Measurements from ENCODE around the gene ATG16L1. TPM values are rescaled to one million over a fixed set of nuclear protein-coding genes. Genes with fewer than 3 reads are reported as not detected.

Gene ATG16L1
- total and polyA plus RNA-seq, 2 experiments from 2014 or later, result 15.3 to 37.9 TPM

- H3K4me3 ChIP-seq, result no peak overlapping the region
- no peaks in the 10 kb centered on the region for H3K36me3 Mint-ChIP-seq (ENCODE audit: low read depth)
- H3K4me1 ChIP-seq (ENCODE audit: insufficient read depth), result peaks cover 9% of the 10 kb centered on the region; the same call in 1 of the 2 replicates
- no peak for ATAC-seq
- no peaks in the 10 kb centered on the region for H3K4me1 Mint-ChIP-seq
- H4K20me1 ChIP-seq (replicated peaks; ENCODE audit: insufficient read depth), result no peaks in the 10 kb centered on the region
- H3K27ac Mint-ChIP-seq, result no peak overlapping the region
- TF ChIP-seq ETS1 (IDR thresholded peaks at IDR 0.05) (no peak), POLR2AphosphoS5 (IDR thresholded peaks at IDR 0.05; ENCODE audit: low read depth) (no peak), CTCF (conservative IDR thresholded peaks at IDR 0.05; ENCODE audit: low read depth in 2 of 2) (no peak), ZNF331 (CRISPR knock-in tag; IDR thresholded peaks at IDR 0.05; ENCODE audit: low read depth) (no peak), EZH2phosphoT487 (IDR thresholded peaks at IDR 0.05; ENCODE audit: unreplicated experiment) (no peak)
- no peaks in the 10 kb centered on the region for H3K27me3 ChIP-seq (ENCODE audit: insufficient read depth)
- H3K27me3 Mint-ChIP-seq (ENCODE audit: insufficient read depth, low read depth, poor library complexity), result no peaks in the 10 kb centered on the region
- no peak overlapping the region for H3K27ac ChIP-seq (ENCODE audit: low read depth)
- no peak for DNase-seq (ENCODE audit: low spot score)
- no peaks in the 10 kb centered on the region for H3K9me3 Mint-ChIP-seq
- H3K4me3 Mint-ChIP-seq, result no peak overlapping the region
- H2AFZ ChIP-seq, result no peak overlapping the region
- H3K36me3 ChIP-seq (ENCODE audit: insufficient read depth), result no peaks in the 10 kb centered on the region
- H3F3A ChIP-seq (replicated peaks; ENCODE audit: low read depth), result no peaks in the 10 kb centered on the region
- H3K9me2 ChIP-seq (ENCODE audit: insufficient read depth), result peaks cover 6% of the 10 kb centered on the region; the same call in 1 of the 2 replicates
- no peaks in the 10 kb centered on the region for H3K79me2 ChIP-seq (replicated peaks; ENCODE audit: insufficient read depth)
- no peak overlapping the region for H3K4me2 ChIP-seq
These were observed 33.5 kb upstream of the ATG16L1 start for GRCh38 chr2:233217892-233218377.

- no peaks in the 10 kb centered on the region for H3K27me3 ChIP-seq (ENCODE audit: insufficient read depth)
- no peak overlapping the region for H3K27ac ChIP-seq (ENCODE audit: low read depth)
- H3F3A ChIP-seq (replicated peaks; ENCODE audit: low read depth), result no peaks in the 10 kb centered on the region
- no peak overlapping the region for H2AFZ ChIP-seq
- Mint-ChIP-seq H3K4me1 (no peaks in the 10 kb centered on the region), H3K27me3 (ENCODE audit: insufficient read depth, low read depth, poor library complexity) (no peaks in the 10 kb centered on the region), H3K27ac (no peak overlapping the region), H3K4me3 (no peak overlapping the region), H3K9me3 (no peaks in the 10 kb centered on the region), H3K36me3 (ENCODE audit: low read depth) (no peaks in the 10 kb centered on the region)
- no peak overlapping the region for H3K4me2 ChIP-seq
- DNase-seq (ENCODE audit: low spot score) (no peak), ATAC-seq (no peak)
- H3K9me2 ChIP-seq (ENCODE audit: insufficient read depth), result peaks cover 6% of the 10 kb centered on the region; the same call in 1 of the 2 replicates
- no peaks in the 10 kb centered on the region for H3K79me2 ChIP-seq (replicated peaks; ENCODE audit: insufficient read depth)
- peaks cover 9% of the 10 kb centered on the region; the same call in 1 of the 2 replicates for H3K4me1 ChIP-seq (ENCODE audit: insufficient read depth)
- no peak overlapping the region for H3K4me3 ChIP-seq
- no peaks in the 10 kb centered on the region for H4K20me1 ChIP-seq (replicated peaks; ENCODE audit: insufficient read depth)
- no peaks in the 10 kb centered on the region for H3K36me3 ChIP-seq (ENCODE audit: insufficient read depth)
- TF ChIP-seq CTCF (conservative IDR thresholded peaks at IDR 0.05; ENCODE audit: low read depth in 2 of 2) (no peak), ETS1 (IDR thresholded peaks at IDR 0.05) (no peak), ZNF331 (CRISPR knock-in tag; IDR thresholded peaks at IDR 0.05; ENCODE audit: low read depth) (no peak), CREB1 (CRISPR knock-in tag; IDR thresholded peaks at IDR 0.05; ENCODE audit: low read depth) (no peak), REST (IDR thresholded peaks at IDR 0.05; ENCODE audit: unreplicated experiment) (no peak), STAT1 (IDR thresholded peaks at IDR 0.05; ENCODE audit: unreplicated experiment) (no peak), EZH2 (IDR thresholded peaks at IDR 0.05; ENCODE audit: low read depth, unreplicated experiment) (no peak), POLR2AphosphoS5 (IDR thresholded peaks at IDR 0.05; ENCODE audit: low read depth) (no peak), JUNB (IDR thresholded peaks at IDR 0.05; ENCODE audit: unreplicated experiment) (no peak), EZH2phosphoT487 (IDR thresholded peaks at IDR 0.05; ENCODE audit: unreplicated experiment) (no peak), NANOG (IDR thresholded peaks at IDR 0.05; ENCODE audit: borderline replicate concordance) (no peak), ZNF114 (CRISPR knock-in tag; IDR thresholded peaks at IDR 0.05) (no peak)
These were observed 32.6 kb upstream of the ATG16L1 start for GRCh38 chr2:233218836-233219235.
